Stimulated activated naive CD8-positive, alpha-beta T cell treated with anti-CD3 and anti-CD28 coated beads, Interleukin-15, Interleukin-2, amounts not matched to agents 100 ng/mL and 50 ng/mL, for 24 hours (primary cell): ENCODE measurements around the gene PCDHA12.
"Not testable (repeated sequence)": the region's sequence is repeated elsewhere in the genome, so short reads cannot be mapped to it uniquely, and the experiment has no call there.

Experiments
- H3K27ac Mint-ChIP-seq: one replicate; pipeline ENCODE4 v1.8.0; 2021; ENCODE audit warnings: mild to moderate bottlenecking, mixed read lengths
- H3K27me3 Mint-ChIP-seq: one replicate; pipeline ENCODE4 v1.8.0; 2021; ENCODE audit warnings: mixed read lengths
- H3K36me3 Mint-ChIP-seq: one replicate; pipeline ENCODE4 v1.8.0; 2021; ENCODE audit warnings: low read depth, mixed read lengths
- H3K4me1 Mint-ChIP-seq: one replicate; pipeline ENCODE4 v1.8.0; 2021; ENCODE audit warnings: low read depth, mixed read lengths
- H3K4me3 Mint-ChIP-seq: one replicate; pipeline ENCODE4 v1.8.0; 2021; ENCODE audit warnings: mild to moderate bottlenecking, mixed read lengths
- H3K9me3 Mint-ChIP-seq: one replicate; pipeline ENCODE4 v1.8.0; 2021; ENCODE audit warnings: mixed read lengths

Gene PCDHA12

DNA sequence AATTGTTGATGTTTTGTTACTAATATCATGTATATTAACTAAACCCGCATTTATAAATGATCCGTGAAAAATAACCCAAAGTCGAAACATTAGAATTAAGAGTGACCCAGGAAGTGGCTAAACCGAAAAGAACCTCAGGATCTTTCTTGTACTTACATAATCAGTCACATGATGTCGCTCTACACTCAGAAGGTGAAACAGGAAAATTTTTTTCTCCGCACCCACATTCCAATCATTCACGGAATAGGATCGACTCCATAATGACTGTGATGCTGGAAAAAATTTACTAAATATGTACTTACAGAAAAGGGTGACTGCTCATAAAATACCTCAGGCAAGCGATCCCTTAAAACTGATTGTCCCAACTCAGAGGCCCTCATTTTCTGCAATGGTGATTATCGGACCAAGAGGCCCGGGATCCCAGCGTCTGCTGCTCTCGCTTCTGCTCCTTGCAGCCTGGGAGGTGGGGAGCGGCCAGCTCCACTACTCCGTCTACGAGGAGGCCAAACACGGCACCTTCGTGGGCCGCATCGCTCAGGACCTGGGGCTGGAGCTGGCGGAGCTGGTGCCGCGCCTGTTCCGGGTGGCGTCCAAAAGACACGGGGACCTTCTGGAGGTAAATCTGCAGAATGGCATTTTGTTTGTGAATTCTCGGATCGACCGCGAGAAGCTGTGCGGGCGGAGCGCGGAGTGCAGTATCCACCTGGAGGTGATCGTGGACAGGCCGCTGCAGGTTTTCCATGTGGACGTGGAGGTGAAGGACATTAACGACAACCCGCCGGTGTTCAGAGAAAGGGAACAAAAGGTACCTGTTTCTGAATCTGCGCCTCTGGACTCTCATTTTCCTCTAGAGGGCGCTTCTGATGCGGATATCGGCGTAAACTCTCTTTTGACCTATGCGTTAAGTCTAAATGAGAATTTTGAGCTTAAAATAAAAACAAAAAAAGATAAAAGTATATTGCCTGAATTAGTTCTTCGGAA is at the start of gene PCDHA12:
TSS of gene PCDHA12 (plus strand) at position 224 of the 981 bp plus-strand sequence. CDS start at position 389, 165 bp downstream.
- H3K27ac Mint-ChIP-seq: no peak within 1 kb of the TSS

GRCh38 chr5:140827704-140828361 is 47.3 kb upstream of the PCDHA12 start, which contains the start of gene PCDHA6:
PCDHA6 (plus strand) TSS chr5:140827960; CDS start chr5:140828092, 132 bp downstream.
- Mint-ChIP-seq H3K27ac (no peak within 1 kb of the TSS), H3K36me3 (peaks cover 9% of the 10 kb centered on the region), H3K9me3 (peaks cover 35% of the 10 kb centered on the region), H3K27me3 (peaks cover 55% of the 10 kb centered on the region), H3K4me3 (no peak within 1 kb of the TSS), H3K4me1 (no peaks in the 10 kb centered on the region)

More for the DNA sequence above, at the start of gene PCDHA12:
- no peaks in the 10 kb centered on the region for H3K4me1 Mint-ChIP-seq
- H3K4me3 Mint-ChIP-seq: no peak within 1 kb of the TSS
- peaks cover 50% of the 10 kb centered on the region for H3K27me3 Mint-ChIP-seq
- peaks cover 19% of the 10 kb centered on the region for H3K9me3 Mint-ChIP-seq
- peaks cover 24% of the 10 kb centered on the region for H3K36me3 Mint-ChIP-seq

GRCh38 chr5:140828362-140828737 is 46.8 kb upstream of the PCDHA12 start:
- Mint-ChIP-seq H3K36me3 (peaks cover 13% of the 10 kb centered on the region), H3K27ac (no peak overlapping the region), H3K9me3 (peaks cover 38% of the 10 kb centered on the region), H3K27me3 (peaks cover 58% of the 10 kb centered on the region), H3K4me1 (no peaks in the 10 kb centered on the region), H3K4me3 (no peak overlapping the region)

GRCh38 chr5:140829511-140830501 is 45.3 kb upstream of the PCDHA12 start:
- H3K27ac Mint-ChIP-seq, H3K4me1 Mint-ChIP-seq, H3K4me3 Mint-ChIP-seq: not testable (repeated sequence)
- Mint-ChIP-seq H3K36me3 (peaks cover 16% of the 10 kb centered on the region), H3K27me3 (peaks cover 66% of the 10 kb centered on the region), H3K9me3 (peaks cover 42% of the 10 kb centered on the region)

DNA sequence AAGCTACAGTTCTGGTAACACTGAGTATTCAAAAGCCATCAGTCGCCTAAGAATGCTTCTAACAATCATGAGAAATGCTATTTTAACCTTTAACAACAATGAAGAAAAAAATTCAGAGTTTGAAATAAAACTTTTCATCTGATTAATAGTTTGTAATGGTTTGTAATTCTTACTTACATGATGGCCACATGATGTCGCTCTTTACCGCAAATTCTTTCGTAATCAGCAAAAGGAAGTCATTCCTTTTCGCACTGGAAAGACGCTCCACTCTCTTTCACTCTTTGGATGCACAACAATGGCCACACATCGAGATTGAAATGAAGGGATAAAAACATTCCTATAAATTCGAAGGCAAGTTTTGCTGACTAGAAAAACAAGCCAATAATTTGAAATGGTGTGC is 41.1 kb upstream of the PCDHA12 start, which contains the start of gene PCDHA7:
TSS of gene PCDHA7 (plus strand) at position 277 of the 400 bp plus-strand sequence. CDS start at position 392, 115 bp downstream.
- no peak within 1 kb of the TSS for H3K27ac Mint-ChIP-seq
- H3K9me3 Mint-ChIP-seq: peaks cover 21% of the 10 kb centered on the region
- H3K27me3 Mint-ChIP-seq: peaks cover 39% of the 10 kb centered on the region
- peaks cover 11% of the 10 kb centered on the region for H3K36me3 Mint-ChIP-seq
- H3K4me3 Mint-ChIP-seq: no peak within 1 kb of the TSS
- H3K4me1 Mint-ChIP-seq: no peaks in the 10 kb centered on the region

DNA sequence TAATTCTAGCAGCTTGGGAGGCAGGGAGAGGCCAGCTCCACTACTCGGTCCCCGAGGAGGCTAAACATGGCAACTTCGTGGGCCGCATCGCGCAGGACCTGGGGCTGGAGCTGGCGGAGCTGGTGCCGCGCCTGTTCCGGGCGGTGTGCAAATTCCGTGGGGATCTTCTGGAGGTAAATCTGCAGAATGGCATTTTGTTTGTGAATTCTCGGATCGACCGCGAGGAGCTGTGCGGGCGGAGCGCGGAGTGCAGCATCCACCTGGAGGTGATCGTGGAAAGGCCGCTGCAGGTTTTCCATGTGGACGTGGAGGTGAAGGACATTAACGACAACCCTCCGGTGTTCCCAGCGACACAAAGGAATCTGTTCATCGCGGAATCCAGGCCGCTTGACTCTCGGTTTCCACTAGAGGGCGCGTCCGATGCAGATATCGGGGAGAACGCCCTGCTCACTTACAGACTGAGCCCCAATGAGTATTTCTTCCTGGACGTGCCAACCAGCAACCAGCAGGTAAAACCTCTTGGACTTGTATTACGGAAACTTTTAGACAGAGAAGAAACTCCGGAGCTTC is 40.6 kb upstream of the PCDHA12 start:
- H3K36me3 Mint-ChIP-seq: peaks cover 11% of the 10 kb centered on the region
- H3K27ac Mint-ChIP-seq, H3K4me3 Mint-ChIP-seq, H3K4me1 Mint-ChIP-seq: not testable (repeated sequence)
- peaks cover 20% of the 10 kb centered on the region for H3K9me3 Mint-ChIP-seq
- H3K27me3 Mint-ChIP-seq: peaks cover 40% of the 10 kb centered on the region

DNA sequence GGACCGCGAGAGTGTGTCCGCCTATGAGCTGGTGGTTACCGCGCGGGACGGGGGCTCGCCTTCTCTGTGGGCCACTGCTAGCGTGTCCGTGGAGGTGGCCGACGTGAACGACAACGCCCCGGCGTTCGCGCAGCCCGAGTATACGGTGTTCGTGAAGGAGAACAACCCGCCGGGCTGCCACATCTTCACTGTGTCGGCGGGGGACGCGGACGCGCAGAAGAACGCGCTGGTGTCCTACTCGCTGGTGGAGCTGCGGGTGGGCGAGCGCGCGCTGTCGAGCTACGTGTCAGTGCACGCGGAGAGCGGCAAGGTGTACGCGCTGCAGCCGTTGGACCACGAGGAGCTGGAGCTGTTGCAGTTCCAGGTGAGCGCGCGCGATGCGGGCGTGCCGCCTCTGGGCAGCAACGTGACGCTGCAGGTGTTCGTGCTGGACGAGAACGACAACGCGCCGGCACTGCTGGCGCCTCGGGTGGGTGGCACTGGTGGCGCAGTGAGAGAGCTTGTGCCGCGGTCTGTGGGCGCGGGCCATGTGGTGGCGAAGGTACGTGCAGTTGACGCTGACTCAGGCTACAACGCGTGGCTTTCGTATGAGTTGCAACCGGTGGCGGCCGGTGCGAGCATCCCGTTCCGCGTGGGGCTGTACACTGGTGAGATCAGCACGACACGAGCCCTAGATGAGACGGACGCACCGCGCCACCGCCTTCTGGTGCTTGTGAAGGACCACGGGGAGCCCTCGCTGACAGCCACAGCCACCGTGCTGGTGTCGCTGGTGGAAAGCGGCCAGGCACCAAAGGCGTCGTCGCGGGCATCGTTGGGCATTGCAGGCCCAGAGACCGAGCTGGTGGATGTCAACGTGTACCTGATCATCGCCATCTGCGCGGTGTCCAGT is 39.2 kb upstream of the PCDHA12 start:
- Mint-ChIP-seq H3K27me3 (peaks cover 47% of the 10 kb centered on the region), H3K4me3 (no peak overlapping the region), H3K4me1 (no peaks in the 10 kb centered on the region), H3K9me3 (peaks cover 25% of the 10 kb centered on the region), H3K27ac (no peak overlapping the region), H3K36me3 (peaks cover 11% of the 10 kb centered on the region)

DNA sequence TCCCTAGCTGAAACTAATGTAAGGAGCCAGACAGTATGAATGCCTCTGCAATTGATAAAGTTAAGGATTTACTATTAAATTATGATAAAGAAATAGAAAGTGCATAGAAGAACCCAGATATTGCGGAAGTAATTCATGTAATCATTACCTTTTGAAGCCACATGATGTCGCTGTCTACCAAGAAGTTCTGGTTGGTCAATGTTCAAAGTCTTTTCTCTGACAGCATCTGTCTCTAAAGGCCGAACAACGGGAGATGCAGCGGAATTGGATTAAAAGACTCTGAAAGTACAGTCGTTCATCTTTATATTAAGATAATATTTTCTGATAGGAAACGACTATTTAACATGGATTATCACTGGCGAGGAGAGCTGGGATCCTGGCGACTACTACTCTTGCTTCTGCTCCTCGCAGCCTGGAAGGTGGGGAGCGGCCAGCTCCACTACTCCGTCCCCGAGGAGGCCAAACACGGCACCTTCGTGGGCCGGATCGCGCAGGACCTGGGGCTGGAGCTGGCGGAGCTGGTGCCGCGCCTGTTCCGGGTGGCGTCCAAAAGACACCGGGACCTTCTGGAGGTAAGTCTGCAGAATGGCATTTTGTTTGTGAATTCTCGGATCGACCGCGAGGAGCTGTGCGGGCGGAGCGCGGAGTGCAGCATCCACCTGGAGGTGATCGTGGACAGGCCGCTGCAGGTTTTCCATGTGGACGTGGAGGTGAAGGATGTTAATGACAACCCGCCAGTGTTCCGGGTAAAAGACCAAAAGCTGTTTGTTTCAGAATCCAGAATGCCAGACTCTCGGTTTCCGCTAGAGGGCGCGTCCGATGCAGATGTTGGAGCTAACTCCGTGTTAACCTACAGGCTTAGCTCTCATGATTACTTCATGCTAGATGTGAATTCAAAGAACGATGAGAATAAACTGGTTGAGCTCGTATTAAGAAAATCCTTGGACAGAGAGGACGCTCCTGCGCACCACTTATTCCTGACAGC is 33.8 kb upstream of the PCDHA12 start, which contains the start of gene PCDHA8:
TSS of gene PCDHA8 (plus strand) at position 210 of the 985 bp plus-strand sequence. CDS start at position 345, 135 bp downstream.
- H3K4me1 Mint-ChIP-seq: no peaks in the 10 kb centered on the region
- peaks cover 15% of the 10 kb centered on the region for H3K9me3 Mint-ChIP-seq
- H3K27ac Mint-ChIP-seq: no peak within 1 kb of the TSS
- H3K4me3 Mint-ChIP-seq: no peak within 1 kb of the TSS
- H3K27me3 Mint-ChIP-seq: peaks cover 34% of the 10 kb centered on the region
- H3K36me3 Mint-ChIP-seq: peaks cover 4% of the 10 kb centered on the region

GRCh38 chr5:140842798-140843733 is 32.0 kb upstream of the PCDHA12 start:
- Mint-ChIP-seq H3K4me3 (no peak overlapping the region), H3K27me3 (peaks cover 38% of the 10 kb centered on the region), H3K36me3 (peaks cover 4% of the 10 kb centered on the region), H3K27ac (no peak overlapping the region), H3K9me3 (peaks cover 22% of the 10 kb centered on the region), H3K4me1 (no peaks in the 10 kb centered on the region)

DNA sequence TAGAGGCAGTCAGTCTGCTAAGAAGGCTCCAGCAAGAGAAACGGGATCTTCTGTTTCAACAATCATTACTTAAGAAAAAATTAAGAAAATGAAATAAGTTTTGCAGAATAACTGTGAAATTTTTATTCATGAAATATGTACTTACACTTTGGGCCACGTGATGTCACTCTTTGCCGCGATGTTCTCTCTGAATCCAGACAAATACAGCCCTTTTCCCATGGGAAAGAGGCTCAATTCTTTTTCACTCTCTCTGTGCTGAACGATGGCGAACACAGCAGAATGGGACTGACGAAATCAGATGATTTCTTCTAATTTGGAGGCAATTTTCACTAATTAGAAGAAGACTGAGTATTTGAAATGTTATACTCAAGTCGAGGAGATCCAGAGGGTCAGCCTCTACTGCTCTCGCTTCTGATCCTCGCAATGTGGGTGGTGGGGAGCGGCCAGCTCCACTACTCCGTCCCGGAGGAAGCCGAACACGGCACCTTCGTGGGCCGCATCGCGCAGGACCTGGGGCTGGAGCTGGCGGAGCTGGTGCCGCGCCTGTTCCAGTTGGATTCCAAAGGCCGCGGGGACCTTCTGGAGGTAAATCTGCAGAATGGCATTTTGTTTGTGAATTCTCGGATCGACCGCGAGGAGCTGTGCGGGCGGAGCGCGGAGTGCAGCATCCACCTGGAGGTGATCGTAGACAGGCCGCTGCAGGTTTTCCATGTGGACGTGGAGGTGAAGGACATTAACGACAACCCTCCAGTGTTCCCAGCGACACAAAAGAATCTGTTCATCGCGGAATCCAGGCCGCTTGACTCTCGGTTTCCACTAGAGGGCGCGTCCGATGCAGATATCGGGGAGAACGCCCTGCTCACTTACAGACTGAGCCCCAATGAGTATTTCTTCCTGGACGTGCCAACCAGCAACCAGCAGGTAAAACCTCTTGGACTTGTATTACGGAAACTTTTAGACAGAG is 26.7 kb upstream of the PCDHA12 start, which contains the start of gene PCDHA9:
TSS of gene PCDHA9 (plus strand) at position 244 of the 964 bp plus-strand sequence. CDS start at position 358, 114 bp downstream.
- H3K4me3 Mint-ChIP-seq, H3K27me3 Mint-ChIP-seq, H3K27ac Mint-ChIP-seq, H3K4me1 Mint-ChIP-seq, H3K36me3 Mint-ChIP-seq, H3K9me3 Mint-ChIP-seq: not testable (repeated sequence)
